Measurements from ENCODE around the gene CYP2C8.
"Not testable (repeated sequence)": the region's sequence is repeated elsewhere in the genome, so short reads cannot be mapped to it uniquely, and the experiment has no call there.

The CYP2C8 gene

GRCh38 chr10:95069286-95069685, at the start of gene CYP2C8:
Gene CYP2C8 (minus strand): TSS chr10:95069497. CDS start chr10:95069402, 95 bp downstream.
- no peak for DNase-seq

GRCh38 chr10:95116869-95117269, 47.6 kb upstream of the CYP2C8 start:
- no peak for DNase-seq

GRCh38 chr10:95110823-95111222, 41.5 kb upstream of the CYP2C8 start:
- DNase-seq, result not testable (repeated sequence)

- no peak for DNase-seq
These were observed 28.5 kb upstream of the CYP2C8 start for GRCh38 chr10:95097805-95098204.

GRCh38 chr10:95096143-95096542, 26.8 kb upstream of the CYP2C8 start:
- no peak for DNase-seq

- DNase-seq, result not testable (repeated sequence)
These were observed 10.3 kb upstream of the CYP2C8 start for GRCh38 chr10:95079626-95080025.

- DNase-seq, result no peak
These were observed 8.3 kb upstream of the CYP2C8 start for GRCh38 chr10:95077556-95077955.

GRCh38 chr10:95071107-95071660, 1.9 kb upstream of the CYP2C8 start:
- DNase-seq, result no peak

- DNase-seq, result not testable (repeated sequence)
These were observed 5.2 kb downstream of the CYP2C8 start for GRCh38 chr10:95064125-95064524.

- DNase-seq, result no peak
These were observed 12.4 kb downstream of the CYP2C8 start for GRCh38 chr10:95056744-95057363.

- no peak for DNase-seq
These were observed 19.4 kb downstream of the CYP2C8 start for GRCh38 chr10:95049919-95050318.

GRCh38 chr10:95048206-95048605, 21.1 kb downstream of the CYP2C8 start:
- DNase-seq, result no peak

GRCh38 chr10:95039281-95039680, 30.0 kb downstream of the CYP2C8 start:
- no peak for DNase-seq

GRCh38 chr10:95035332-95036295, 33.7 kb downstream of the CYP2C8 start:
- DNase-seq, result no peak

GRCh38 chr10:95034401-95034800, 34.9 kb downstream of the CYP2C8 start:
- DNase-seq, result no peak

- no peak for DNase-seq
These were observed 37.6 kb downstream of the CYP2C8 start for GRCh38 chr10:95031656-95032055.

GRCh38 chr10:95026461-95026860, 42.8 kb downstream of the CYP2C8 start:
- DNase-seq, result no peak

GRCh38 chr10:94997741-94998174, 71.5 kb downstream of the CYP2C8 start:
- no peak for DNase-seq

GRCh38 chr10:94992811-94993210, 76.5 kb downstream of the CYP2C8 start:
- no peak for DNase-seq

- no peak for DNase-seq
These were observed 77.9 kb downstream of the CYP2C8 start for GRCh38 chr10:94991243-94991888.

- DNase-seq, result no peak
These were observed 80.1 kb downstream of the CYP2C8 start for GRCh38 chr10:94989192-94989591.
